Ectodermal cell (in vitro differentiated cells): Measurements from ENCODE around the gene HOXC4.

ENCODE experiments used
- H3K27ac ChIP-seq: 2 replicates; pipeline ENCODE4 v1.7.0; 2013; ENCODE audit warnings: mild to moderate bottlenecking, low read depth, low read length; ENCODE audit not compliant: insufficient read depth, poor library complexity, severe bottlenecking
- H3K27me3 ChIP-seq: 2 replicates; pipeline ENCODE4 v1.7.0; 2013; ENCODE audit warnings: mild to moderate bottlenecking, low read length; ENCODE audit not compliant: insufficient read depth, control insufficient read depth, poor library complexity, severe bottlenecking
- H3K36me3 ChIP-seq: one replicate; pipeline ENCODE4 v1.7.0; 2013; ENCODE audit warnings: low read length; ENCODE audit not compliant: control insufficient read depth, insufficient read depth
- H3K4me1 ChIP-seq: one replicate; pipeline ENCODE4 v1.7.0; 2013; ENCODE audit warnings: low read length; ENCODE audit not compliant: control insufficient read depth, insufficient read depth
- H3K4me3 ChIP-seq: 2 replicates; pipeline ENCODE4 v1.7.0; 2013; ENCODE audit warnings: low read depth, low read length, control low read depth; ENCODE audit not compliant: insufficient read depth
- H3K9me3 ChIP-seq: 2 replicates; pipeline ENCODE4 v1.7.0; 2013; ENCODE audit warnings: mild to moderate bottlenecking, low read length, moderate library complexity; ENCODE audit not compliant: control insufficient read depth
- WGBS, 2 experiments: methylation state at CpG; one replicate each; pipeline ENCODE4 v1.1.7; 2013; ENCODE audit warnings: missing lambda C conversion rate in 2 of 2; 5-methylcytosine and 5-hydroxymethylcytosine counted together

HOXC4 gene

DNA sequence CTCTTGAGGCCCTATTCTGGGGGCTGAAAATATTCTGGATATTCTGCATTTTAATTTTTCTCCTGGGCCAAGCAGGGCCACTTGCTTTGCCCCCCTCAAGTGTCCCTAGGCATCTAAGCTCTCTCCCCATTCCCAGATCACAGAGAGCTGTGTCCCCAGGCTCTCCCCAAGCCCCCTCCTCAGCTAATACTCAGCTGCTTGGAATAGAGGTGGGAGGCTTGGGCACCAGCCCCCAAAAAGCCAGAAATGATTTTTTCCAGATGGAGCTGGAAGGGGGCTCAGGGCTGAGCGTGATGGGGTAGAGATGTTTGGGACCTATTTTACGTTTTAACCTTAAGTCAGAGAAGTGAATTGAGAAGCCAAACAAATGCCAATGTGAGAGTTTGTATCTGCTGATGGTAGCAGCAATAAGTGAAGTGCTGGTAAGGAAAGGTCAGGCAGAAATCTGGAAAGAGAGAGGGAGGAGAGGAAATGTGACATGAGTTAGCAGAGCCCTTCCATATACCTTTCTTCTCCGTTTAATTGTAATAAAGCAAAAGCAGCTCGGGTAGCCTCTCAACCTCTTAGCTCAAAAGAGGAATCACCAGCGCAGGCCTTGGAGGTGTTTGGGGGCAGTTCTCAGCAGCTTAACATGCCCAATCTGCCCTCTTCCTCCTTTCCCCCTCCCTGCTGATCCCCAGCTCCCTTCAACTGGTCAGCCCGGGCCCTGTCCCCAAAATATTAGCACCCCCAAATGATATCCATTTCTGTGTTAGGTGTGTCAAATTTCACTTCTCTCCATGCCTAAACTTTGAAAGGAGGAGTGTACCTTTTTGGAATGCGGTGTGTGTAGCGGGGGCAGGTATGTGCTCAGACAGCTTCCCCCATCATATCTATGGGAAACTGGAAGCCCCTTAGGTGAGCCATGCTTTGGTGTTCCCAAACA lies 30.4 kb upstream of the HOXC4 start:
- Histone ChIP-seq H3K4me3 (no peak overlapping the region), H3K9me3 (no peaks in the 10 kb centered on the region), H3K27me3 (peaks cover 100% of the 10 kb centered on the region), H3K36me3 (no peaks in the 10 kb centered on the region), H3K4me1 (peaks cover 2% of the 10 kb centered on the region), H3K27ac (no peak overlapping the region)
- WGBS, 2 experiments: 12 to 15% methylated on average over 7 to 8 of the region's 8 CpGs

DNA sequence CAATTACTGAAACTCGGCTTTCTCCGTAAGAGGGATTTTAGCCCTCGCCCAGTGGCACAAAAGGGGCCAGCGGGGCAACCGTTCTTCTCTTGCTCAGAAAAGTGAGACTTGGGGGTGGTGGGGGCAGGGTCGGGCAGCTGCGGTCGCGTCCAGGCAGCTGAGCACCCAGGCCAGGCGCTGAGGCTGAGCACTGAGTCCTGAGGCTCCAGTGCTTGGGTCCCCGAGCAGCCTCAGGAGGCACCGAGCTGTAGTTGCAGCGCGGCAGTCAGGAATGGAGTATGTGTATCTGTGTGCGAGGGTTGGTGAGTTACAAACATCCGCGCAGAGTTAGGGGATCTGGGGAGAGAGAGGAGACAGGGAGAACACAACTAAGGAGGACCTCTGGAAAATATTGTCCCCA lies 29.5 kb upstream of the HOXC4 start:
- Histone ChIP-seq H3K9me3 (no peaks in the 10 kb centered on the region), H3K27ac (no peak overlapping the region), H3K4me1 (no peaks in the 10 kb centered on the region), H3K4me3 (no peak overlapping the region), H3K36me3 (no peaks in the 10 kb centered on the region), H3K27me3 (peaks cover 100% of the 10 kb centered on the region)
- 1 to 2% methylated on average over 17 of the region's 17 CpGs for WGBS, 2 experiments

DNA sequence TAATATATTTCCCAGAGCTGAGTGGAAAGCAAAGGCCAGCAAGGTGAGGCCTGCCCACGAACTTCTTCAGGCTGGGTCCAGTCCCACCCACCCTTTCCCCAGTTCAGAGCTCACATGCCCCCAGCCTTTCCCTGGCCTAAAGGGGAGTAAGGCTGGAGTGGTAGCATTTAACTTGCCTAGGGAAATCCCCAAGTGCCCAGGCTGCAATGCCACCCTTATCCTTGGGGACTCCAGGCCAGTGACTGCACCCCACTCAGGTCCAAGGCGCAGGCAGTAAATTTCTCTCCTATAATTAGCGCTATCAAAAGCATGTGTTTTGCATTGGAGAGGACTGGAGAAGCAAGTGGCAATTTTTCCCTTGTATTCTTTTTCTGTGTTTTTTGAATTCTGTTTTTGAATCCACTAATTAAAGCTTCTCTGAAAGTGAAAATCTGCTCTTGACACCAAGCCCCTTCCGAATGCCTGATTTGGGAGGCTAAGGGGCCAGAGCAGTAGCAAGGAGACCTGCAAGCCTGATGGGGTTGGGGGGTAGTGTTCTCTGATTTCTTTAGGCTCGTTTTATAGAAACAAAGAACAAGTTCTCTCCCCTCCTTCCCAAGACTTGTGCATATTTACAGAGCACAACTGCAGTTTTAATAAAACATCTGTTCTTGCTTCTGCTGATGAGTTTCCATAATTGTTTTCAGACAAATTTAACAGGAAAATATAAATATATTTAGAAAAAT lies 28.9 kb upstream of the HOXC4 start:
- WGBS, 2 experiments: 25 to 30% methylated on average over 5 of the region's 5 CpGs
- peaks cover 100% of the 10 kb centered on the region for H3K27me3 ChIP-seq
- H3K36me3 ChIP-seq: no peaks in the 10 kb centered on the region
- H3K4me1 ChIP-seq: no peaks in the 10 kb centered on the region
- H3K9me3 ChIP-seq: no peaks in the 10 kb centered on the region
- H3K4me3 ChIP-seq: no peak overlapping the region
- no peak overlapping the region for H3K27ac ChIP-seq

DNA sequence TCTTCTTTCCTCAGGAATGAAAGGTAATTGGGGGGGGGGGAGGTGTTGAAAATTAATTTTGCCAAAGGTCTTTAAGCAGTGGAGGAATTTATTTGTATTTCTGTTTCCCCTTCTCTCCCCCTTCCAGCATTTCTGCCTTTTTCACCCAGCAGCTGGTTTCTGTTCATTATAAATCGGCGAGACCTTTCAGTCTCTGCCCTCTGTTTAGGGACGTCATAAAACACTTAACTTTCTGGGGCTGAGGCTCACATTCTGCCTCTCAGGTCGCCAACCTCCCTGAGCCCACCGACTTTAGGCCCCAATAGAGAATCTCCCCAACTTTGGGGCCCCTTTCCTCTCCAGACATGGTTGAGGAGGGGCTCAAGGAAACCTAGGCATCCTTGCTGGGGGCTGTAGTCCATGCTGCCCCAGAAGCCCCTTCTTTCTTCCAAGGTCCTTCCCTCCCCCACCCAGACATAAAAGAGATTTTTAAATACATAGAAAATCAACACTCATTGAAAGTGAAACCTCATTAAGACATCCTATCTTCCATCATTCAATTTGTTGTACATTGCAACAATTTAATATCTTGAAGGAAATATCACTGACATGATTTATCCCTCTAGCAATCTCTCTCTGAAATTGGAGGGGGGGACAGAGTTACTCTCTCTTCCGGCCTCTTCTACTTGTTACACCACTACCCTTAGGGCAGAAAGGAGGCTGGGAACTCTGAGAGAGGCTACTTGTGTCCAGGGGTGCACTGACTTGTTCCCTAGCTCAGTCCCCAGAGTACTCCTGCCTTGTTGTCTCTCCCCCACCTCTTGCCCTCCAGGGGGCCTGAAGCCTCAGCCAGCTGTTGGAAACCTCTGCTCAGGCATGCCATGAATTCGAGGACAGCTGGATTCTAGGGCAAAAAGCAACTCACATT lies 27.9 kb upstream of the HOXC4 start:
- H3K36me3 ChIP-seq: no peaks in the 10 kb centered on the region
- peaks cover 100% of the 10 kb centered on the region for H3K27me3 ChIP-seq
- 10 to 11% methylated on average over 6 to 7 of the region's 7 CpGs for WGBS, 2 experiments
- H3K4me1 ChIP-seq: no peaks in the 10 kb centered on the region
- no peak overlapping the region for H3K4me3 ChIP-seq
- no peak overlapping the region for H3K27ac ChIP-seq
- H3K9me3 ChIP-seq: no peaks in the 10 kb centered on the region

DNA sequence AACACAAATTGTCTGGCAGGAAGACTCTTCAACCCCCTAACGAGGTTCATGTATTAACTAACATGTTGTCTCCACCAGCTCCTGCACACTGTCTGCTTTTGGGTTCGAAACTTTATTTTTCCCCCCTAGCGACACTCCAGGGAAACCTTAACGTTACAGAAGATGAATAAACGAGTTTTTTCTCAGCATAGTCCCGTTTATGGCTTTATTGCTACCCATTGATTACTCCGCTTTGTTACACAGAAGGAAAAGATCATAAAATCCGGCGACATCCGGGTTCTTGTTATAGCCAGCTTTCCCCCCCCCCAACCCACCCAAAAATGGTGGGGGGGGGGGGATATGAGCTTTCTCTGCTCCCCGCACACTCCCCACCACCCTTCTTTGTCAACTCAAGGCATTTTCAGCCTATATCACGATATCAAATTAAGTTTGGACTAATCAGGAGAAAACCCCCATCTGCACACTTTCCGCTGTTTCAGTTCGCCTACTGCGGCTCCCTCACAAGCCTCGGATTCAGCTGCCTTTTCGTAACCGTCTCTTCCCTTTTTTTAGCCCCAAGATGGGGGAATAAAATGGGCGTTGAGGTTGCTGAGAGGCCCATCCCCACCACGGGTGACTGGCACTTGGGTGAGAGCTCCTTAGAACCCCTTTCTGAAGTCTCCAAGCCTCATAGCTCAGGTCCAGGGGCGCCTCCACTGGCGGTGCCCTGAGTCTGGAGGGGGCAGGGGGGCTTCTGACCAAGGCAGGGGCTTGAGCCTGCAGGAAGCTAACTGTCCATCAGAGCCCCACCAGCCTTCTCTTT lies 26.8 kb upstream of the HOXC4 start:
- Histone ChIP-seq H3K4me1 (no peaks in the 10 kb centered on the region), H3K27me3 (peaks cover 100% of the 10 kb centered on the region), H3K4me3 (no peak overlapping the region), H3K36me3 (no peaks in the 10 kb centered on the region), H3K9me3 (no peaks in the 10 kb centered on the region), H3K27ac (no peak overlapping the region)
- WGBS, 2 experiments: 15 to 16% methylated on average over 19 to 20 of the region's 22 CpGs

DNA sequence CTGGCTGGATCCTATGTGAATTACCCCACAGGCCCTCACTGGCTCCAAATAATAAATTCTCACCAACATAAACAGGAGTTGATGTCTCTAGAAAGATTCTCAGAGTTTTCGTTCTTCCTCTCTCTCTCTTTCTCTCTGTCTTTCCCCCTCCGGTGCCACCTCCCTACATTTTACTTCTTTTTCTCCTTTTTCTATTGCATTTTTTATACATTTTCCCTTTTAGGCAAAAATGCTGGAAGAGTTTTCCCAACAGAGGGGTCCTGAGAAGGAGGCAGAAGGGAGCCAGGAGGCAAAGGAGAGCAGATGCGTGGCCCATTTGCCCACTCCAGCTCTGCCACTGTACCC lies 26.2 kb upstream of the HOXC4 start:
- Histone ChIP-seq H3K27ac (no peak overlapping the region), H3K27me3 (peaks cover 100% of the 10 kb centered on the region), H3K36me3 (no peaks in the 10 kb centered on the region), H3K4me1 (no peaks in the 10 kb centered on the region), H3K4me3 (no peak overlapping the region), H3K9me3 (no peaks in the 10 kb centered on the region)
- WGBS, 2 experiments: 37 to 41% methylated on average over 3 of the region's 3 CpGs

DNA sequence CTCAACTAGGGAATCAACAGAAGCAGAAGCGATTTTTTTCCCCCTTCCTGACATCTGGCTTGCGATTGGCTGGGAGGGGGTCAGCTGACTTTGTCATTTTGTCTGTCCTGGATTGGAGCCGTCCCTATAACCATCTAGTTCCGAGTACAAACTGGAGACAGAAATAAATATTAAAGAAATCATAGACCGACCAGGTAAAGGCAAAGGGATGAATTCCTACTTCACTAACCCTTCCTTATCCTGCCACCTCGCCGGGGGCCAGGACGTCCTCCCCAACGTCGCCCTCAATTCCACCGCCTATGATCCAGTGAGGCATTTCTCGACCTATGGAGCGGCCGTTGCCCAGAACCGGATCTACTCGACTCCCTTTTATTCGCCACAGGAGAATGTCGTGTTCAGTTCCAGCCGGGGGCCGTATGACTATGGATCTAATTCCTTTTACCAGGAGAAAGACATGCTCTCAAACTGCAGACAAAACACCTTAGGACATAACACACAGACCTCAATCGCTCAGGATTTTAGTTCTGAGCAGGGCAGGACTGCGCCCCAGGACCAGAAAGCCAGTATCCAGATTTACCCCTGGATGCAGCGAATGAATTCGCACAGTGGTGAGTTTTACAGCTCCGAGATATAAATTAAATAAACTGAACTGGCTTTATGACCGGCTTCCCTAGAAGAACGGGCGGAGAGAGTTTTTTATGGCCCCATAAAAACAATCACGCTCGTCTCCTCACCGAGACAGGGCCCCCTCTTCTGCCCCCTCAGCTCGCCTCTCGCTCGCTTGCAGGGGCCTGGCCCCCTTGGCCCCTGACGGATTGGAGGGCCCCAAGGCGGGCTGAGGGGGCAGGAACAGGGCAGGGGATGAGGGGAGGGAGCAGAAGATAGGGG lies 25.1 kb upstream of the HOXC4 start, which contains the start of gene HOXC6:
TSS of gene HOXC6 (plus strand) at position 127 of the 888 bp plus-strand sequence. CDS start at position 209, 82 bp downstream.
- no peaks in the 10 kb centered on the region for H3K9me3 ChIP-seq
- 6% methylated on average over 36 of the region's 36 CpGs for WGBS, 2 experiments
- H3K4me1 ChIP-seq: peaks cover 3% of the 10 kb centered on the region
- no peak within 1 kb of the TSS for H3K4me3 ChIP-seq
- no peak within 1 kb of the TSS for H3K27ac ChIP-seq
- H3K27me3 ChIP-seq: peaks cover 100% of the 10 kb centered on the region
- H3K36me3 ChIP-seq: no peaks in the 10 kb centered on the region

DNA sequence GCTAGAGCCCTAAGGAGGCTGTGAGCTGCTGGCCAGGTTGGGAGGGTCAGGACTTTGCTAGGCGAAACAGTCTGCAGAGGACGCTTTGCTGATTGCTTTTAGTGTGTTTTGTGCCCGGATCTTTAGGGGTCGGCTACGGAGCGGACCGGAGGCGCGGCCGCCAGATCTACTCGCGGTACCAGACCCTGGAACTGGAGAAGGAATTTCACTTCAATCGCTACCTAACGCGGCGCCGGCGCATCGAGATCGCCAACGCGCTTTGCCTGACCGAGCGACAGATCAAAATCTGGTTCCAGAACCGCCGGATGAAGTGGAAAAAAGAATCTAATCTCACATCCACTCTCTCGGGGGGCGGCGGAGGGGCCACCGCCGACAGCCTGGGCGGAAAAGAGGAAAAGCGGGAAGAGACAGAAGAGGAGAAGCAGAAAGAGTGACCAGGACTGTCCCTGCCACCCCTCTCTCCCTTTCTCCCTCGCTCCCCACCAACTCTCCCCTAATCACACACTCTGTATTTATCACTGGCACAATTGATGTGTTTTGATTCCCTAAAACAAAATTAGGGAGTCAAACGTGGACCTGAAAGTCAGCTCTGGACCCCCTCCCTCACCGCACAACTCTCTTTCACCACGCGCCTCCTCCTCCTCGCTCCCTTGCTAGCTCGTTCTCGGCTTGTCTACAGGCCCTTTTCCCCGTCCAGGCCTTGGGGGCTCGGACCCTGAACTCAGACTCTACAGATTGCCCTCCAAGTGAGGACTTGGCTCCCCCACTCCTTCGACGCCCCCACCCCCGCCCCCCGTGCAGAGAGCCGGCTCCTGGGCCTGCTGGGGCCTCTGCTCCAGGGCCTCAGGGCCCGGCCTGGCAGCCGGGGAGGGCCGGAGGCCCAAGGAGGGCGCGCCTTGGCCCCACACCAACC lies 23.9 kb upstream of the HOXC4 start:
- WGBS, 2 experiments: 1 to 2% methylated on average over 52 to 53 of the region's 53 CpGs
- Histone ChIP-seq H3K4me3 (no peak overlapping the region), H3K4me1 (peaks cover 3% of the 10 kb centered on the region), H3K27me3 (peaks cover 100% of the 10 kb centered on the region), H3K9me3 (no peaks in the 10 kb centered on the region), H3K27ac (no peak overlapping the region), H3K36me3 (no peaks in the 10 kb centered on the region)
